Umbilical cord (tissue), 2 donors: ENCODE measurements around the gene RD3L. TPM values are rescaled to one million over a fixed set of nuclear protein-coding genes. Genes with fewer than 3 reads are reported as not detected.
"Not testable (repeated sequence)": the region's sequence is repeated elsewhere in the genome, so short reads cannot be mapped to it uniquely, and the experiment has no call there.

Experiments used
- DNase-seq: peaks from one replicate; pipeline ENCODE4 v3.0.0-alpha.2; 2015; ENCODE audit warnings: low spot score
- total RNA-seq: library from RNA; depleted of rRNA; stranded (reverse); fragments of >200 nt; gene quantifications from one replicate; pipeline ENCODE4 v1.2.3, GENCODE V29; 2014; ENCODE audit warnings: low replicate concordance; ENCODE audit not compliant: insufficient read depth

RD3L gene
- total RNA-seq, 1 donor from 2014 or later = not detected

GRCh38 chr14:103928011-103928890, 14.1 kb downstream of the RD3L start, which contains the start of gene TDRD9:
Gene TDRD9 (plus strand): TSS chr14:103928456. CDS start chr14:103928510, 54 bp downstream.
- DNase-seq = no peak

- no peak for DNase-seq
Observed at GRCh38 chr14:103927566-103927965, 14.8 kb downstream of the RD3L start.

- DNase-seq = no peak
Observed at GRCh38 chr14:103925316-103925715, 17.0 kb downstream of the RD3L start.

- DNase-seq = peak; percentile 19
Observed at GRCh38 chr14:103923863-103924262, 18.5 kb downstream of the RD3L start.

GRCh38 chr14:103921855-103922200, 20.5 kb downstream of the RD3L start:
- DNase-seq = not testable (repeated sequence)

GRCh38 chr14:103920981-103921854, 21.1 kb downstream of the RD3L start:
- peak; percentile 93 for DNase-seq

GRCh38 chr14:103916636-103917262, 25.6 kb downstream of the RD3L start:
- DNase-seq = no peak

- no peak for DNase-seq
Observed at GRCh38 chr14:103915616-103916015, 26.7 kb downstream of the RD3L start.

- no peak for DNase-seq
Observed at GRCh38 chr14:103910984-103911383, 31.3 kb downstream of the RD3L start.

- peak; percentile 88 for DNase-seq
Observed at GRCh38 chr14:103910262-103910935, 31.9 kb downstream of the RD3L start.

GRCh38 chr14:103909531-103910261, 32.6 kb downstream of the RD3L start:
- DNase-seq = no peak

GRCh38 chr14:103908580-103908979, 33.7 kb downstream of the RD3L start:
- DNase-seq = no peak

GRCh38 chr14:103905842-103906456, 36.4 kb downstream of the RD3L start:
- DNase-seq = no peak

GRCh38 chr14:103904493-103905107, 37.7 kb downstream of the RD3L start:
- DNase-seq = no peak

GRCh38 chr14:103899833-103900232, 42.5 kb downstream of the RD3L start:
- no peak for DNase-seq

GRCh38 chr14:103899316-103899715, 43.0 kb downstream of the RD3L start:
- no peak for DNase-seq

GRCh38 chr14:103898711-103899110, 43.6 kb downstream of the RD3L start:
- DNase-seq = no peak

- no peak for DNase-seq
Observed at GRCh38 chr14:103898204-103898603, 44.1 kb downstream of the RD3L start.

GRCh38 chr14:103897075-103897947, 45.0 kb downstream of the RD3L start:
- DNase-seq = no peak
